ENCODE measurements around the gene A3GALT2. TPM values are rescaled to one million over a fixed set of nuclear protein-coding genes. Genes with fewer than 3 reads are reported as not detected.

A3GALT2 gene
- total RNA-seq, 1 experiment from 2014 or later: not detected

- Mint-ChIP-seq H3K9me3 (ENCODE audit: unreplicated experiment) (no peaks in the 10 kb centered on the region), H3K27me3 (ENCODE audit: insufficient read depth, unreplicated experiment) (no peaks in the 10 kb centered on the region), H3K4me1 (ENCODE audit: insufficient read depth, unreplicated experiment) (no peaks in the 10 kb centered on the region), H3K4me3 (ENCODE audit: unreplicated experiment) (no peak overlapping the region), H3K36me3 (ENCODE audit: insufficient read depth, unreplicated experiment) (no peaks in the 10 kb centered on the region), H3K27ac (ENCODE audit: low read depth, unreplicated experiment) (no peak overlapping the region)
- ChIA-PET CTCF (no interaction called here), POLR2A (no interaction called here)
- intact Hi-C loops (cut with micrococcal nuclease): no loop called here
- TF ChIP-seq CTCF (IDR thresholded peaks at IDR 0.05; ENCODE audit: unreplicated experiment): no peak
- no peak for DNase-seq (ENCODE audit: unreplicated experiment)
- no TSS peak for BruUV-seq (replicated peaks)
Observed at GRCh38 chr1:33307494-33307864, 13.4 kb downstream of the A3GALT2 start.

- no peak overlapping the region for H3K4me3 Mint-ChIP-seq (ENCODE audit: unreplicated experiment)
- H3K9me3 Mint-ChIP-seq (ENCODE audit: unreplicated experiment): no peaks in the 10 kb centered on the region
- DNase-seq (ENCODE audit: unreplicated experiment): no peak
- intact Hi-C loops (cut with micrococcal nuclease): no loop called here
- H3K4me1 Mint-ChIP-seq (ENCODE audit: insufficient read depth, unreplicated experiment): no peaks in the 10 kb centered on the region
- ChIA-PET POLR2A (no interaction called here), CTCF (interaction anchor here (2.5 kb wide), 1 partner anchor 11 kb away, joined by 32 read pairs; no protein-coding TSS in a partner anchor)
- H3K36me3 Mint-ChIP-seq (ENCODE audit: insufficient read depth, unreplicated experiment): no peaks in the 10 kb centered on the region
- no TSS peak for BruUV-seq (replicated peaks)
- TF ChIP-seq CTCF (IDR thresholded peaks at IDR 0.05; ENCODE audit: unreplicated experiment): no peak
- no peaks in the 10 kb centered on the region for H3K27me3 Mint-ChIP-seq (ENCODE audit: insufficient read depth, unreplicated experiment)
- no peak overlapping the region for H3K27ac Mint-ChIP-seq (ENCODE audit: low read depth, unreplicated experiment)
Observed at GRCh38 chr1:33306653-33307493, 14.0 kb downstream of the A3GALT2 start.

GRCh38 chr1:33305816-33306652 lies 14.9 kb downstream of the A3GALT2 start:
- H3K4me3 Mint-ChIP-seq (ENCODE audit: unreplicated experiment): no peak overlapping the region
- H3K27ac Mint-ChIP-seq (ENCODE audit: low read depth, unreplicated experiment): no peak overlapping the region
- no peak for TF ChIP-seq CTCF (IDR thresholded peaks at IDR 0.05; ENCODE audit: unreplicated experiment)
- no peaks in the 10 kb centered on the region for H3K9me3 Mint-ChIP-seq (ENCODE audit: unreplicated experiment)
- DNase-seq (ENCODE audit: unreplicated experiment): no peak
- intact Hi-C loops (cut with micrococcal nuclease): no loop called here
- CTCF ChIA-PET: interaction anchor here (2.5 kb wide), 1 partner anchor 10 kb away, joined by 32 read pairs; no protein-coding TSS in a partner anchor
- BruUV-seq (replicated peaks): no TSS peak
- no peaks in the 10 kb centered on the region for H3K4me1 Mint-ChIP-seq (ENCODE audit: insufficient read depth, unreplicated experiment)
- POLR2A ChIA-PET: no interaction called here
- no peaks in the 10 kb centered on the region for H3K27me3 Mint-ChIP-seq (ENCODE audit: insufficient read depth, unreplicated experiment)
- H3K36me3 Mint-ChIP-seq (ENCODE audit: insufficient read depth, unreplicated experiment): peaks cover under 1% of the 10 kb centered on the region

GRCh38 chr1:33305016-33305415 lies 15.9 kb downstream of the A3GALT2 start:
- Mint-ChIP-seq H3K4me3 (ENCODE audit: unreplicated experiment) (no peak overlapping the region), H3K36me3 (ENCODE audit: insufficient read depth, unreplicated experiment) (peaks cover 6% of the 10 kb centered on the region), H3K4me1 (ENCODE audit: insufficient read depth, unreplicated experiment) (no peaks in the 10 kb centered on the region), H3K27ac (ENCODE audit: low read depth, unreplicated experiment) (no peak overlapping the region), H3K27me3 (ENCODE audit: insufficient read depth, unreplicated experiment) (no peaks in the 10 kb centered on the region), H3K9me3 (ENCODE audit: unreplicated experiment) (no peaks in the 10 kb centered on the region)
- BruUV-seq (replicated peaks): no TSS peak
- no peak for DNase-seq (ENCODE audit: unreplicated experiment)
- ChIA-PET CTCF (interaction anchor here (2.5 kb wide), 1 partner anchor 9 kb away, joined by 32 read pairs; no protein-coding TSS in a partner anchor), POLR2A (no interaction called here)
- no peak for TF ChIP-seq CTCF (IDR thresholded peaks at IDR 0.05; ENCODE audit: unreplicated experiment)
- intact Hi-C loops (cut with micrococcal nuclease): no loop called here

All from MCF 10A (cell line).